ENCODE measurements around the gene HIP1R.

DNA sequence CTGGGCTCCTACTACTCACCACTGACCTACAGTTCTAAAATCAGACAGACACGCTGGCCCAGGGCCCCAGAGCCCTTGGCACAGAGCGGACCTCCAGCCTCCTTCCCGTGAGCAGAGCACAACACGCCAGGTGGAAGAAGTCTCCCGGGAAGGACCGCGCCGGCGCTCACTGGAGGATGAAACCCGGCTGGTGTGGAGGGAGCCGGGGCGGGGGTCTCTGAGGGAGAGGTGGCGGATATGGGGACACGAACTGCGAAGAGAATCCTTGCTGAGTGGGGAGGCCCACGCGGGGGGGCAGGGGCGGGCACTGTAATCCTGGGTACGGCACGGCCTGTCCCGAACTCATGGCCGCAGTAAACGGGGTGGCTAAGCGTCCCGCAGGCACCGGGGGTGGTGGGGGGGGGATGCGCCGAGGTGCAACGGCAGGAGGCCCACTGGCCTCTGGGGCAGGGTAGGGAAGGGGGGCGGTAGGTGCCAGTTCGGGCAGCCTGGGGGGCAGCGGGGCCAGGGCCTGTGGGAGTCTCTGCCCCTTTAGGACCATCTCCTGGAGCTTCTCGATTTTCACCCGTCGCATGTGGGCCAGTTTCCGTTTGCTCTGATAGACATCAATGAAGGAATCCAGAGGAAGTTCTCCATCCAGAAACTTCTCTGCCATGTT, 31.8 kb downstream of the HIP1R start:
- TF ChIP-seq POLR2A (IDR thresholded peaks at IDR 0.05) (no peak), CTCF (IDR thresholded peaks at IDR 0.05) (no peak), POLR2AphosphoS5 (IDR thresholded peaks at IDR 0.05) (no peak)

Data from sigmoid colon (tissue), 4 donors.